ENCODE measurements around the gene CDC42BPG.

Gene CDC42BPG

DNA sequence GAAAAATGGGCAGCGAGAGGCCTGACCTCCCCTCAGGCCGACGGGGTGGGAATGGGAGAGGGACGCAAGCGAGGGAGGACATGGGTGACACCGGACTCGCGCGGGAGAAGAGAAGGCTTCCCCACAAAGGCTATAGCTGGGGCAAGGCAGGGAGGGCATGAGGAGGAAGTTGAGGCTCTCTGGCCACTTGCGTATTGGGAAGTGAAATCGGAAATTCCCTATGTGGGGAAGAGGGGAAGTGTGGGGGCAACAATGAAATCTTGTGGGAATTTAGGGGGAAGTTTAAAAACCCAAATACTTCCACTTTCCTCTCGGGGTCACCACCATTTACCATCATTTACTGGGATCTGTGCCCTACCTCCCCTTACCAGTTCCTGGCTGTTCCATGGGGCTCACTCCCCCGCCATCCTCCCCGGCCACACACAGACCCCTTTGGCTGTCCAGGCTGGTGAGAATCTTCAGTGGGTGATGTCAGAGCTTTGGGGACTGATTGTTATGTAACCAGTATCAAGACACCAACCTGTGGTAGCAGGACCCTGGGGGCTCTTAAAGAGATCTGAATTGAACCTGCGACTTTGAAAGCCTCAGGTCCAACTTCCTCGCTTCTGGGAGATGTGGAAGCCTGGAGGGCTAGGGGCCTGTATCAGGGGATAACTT, 34.9 kb upstream of the CDC42BPG start:
- in situ Hi-C loops (cut with HindIII; ENCODE audit: low sequenced_read_pairs): no loop called here

DNA sequence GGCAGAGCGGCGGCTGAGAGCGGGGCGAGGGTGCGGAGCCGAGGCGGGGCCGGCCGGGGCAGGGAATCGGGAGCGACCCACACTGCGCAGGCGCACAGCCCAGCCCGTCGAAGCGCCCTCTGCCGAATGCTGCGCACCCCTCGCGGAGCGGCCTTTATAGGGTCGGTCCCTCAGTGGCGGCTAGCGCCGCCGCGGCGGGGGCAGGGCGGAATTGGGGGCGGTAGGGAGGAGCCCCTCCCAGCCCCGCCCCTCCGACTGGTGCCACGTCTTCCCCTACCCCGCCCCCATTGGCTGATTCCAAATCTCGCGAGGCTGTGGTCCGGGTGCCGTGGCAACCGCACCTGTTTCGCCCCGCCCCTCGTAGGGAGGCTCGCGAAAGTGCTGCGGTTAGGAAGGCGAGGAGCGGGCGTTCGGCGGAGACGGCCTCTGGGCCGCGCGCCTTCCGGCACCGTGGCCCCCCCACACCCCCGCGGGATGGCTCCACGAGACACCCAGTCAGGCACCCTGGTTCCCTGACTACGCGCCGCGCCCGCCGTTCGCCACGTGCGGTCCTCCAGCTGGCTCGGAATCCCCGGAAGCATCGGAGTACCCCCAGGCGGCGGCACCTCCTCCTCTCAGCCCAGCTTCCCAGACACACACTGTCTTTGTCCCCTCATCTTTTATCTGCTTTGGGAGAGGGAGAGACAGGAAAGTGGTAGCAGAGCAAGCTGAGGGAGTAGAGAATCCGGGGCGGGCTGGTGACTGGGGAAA, 34.2 kb upstream of the CDC42BPG start, which contains the start of gene EHD1:
EHD1 (minus strand) TSS at position 128 of the 750 bp plus-strand sequence. CDS start 157 bp downstream, outside the sequence.
- in situ Hi-C loops (cut with HindIII; ENCODE audit: low sequenced_read_pairs): no loop called here

- in situ Hi-C loops (cut with HindIII; ENCODE audit: low sequenced_read_pairs): no loop called here
Measured at GRCh38 chr11:64878223-64878493, 33.7 kb upstream of the CDC42BPG start.

DNA sequence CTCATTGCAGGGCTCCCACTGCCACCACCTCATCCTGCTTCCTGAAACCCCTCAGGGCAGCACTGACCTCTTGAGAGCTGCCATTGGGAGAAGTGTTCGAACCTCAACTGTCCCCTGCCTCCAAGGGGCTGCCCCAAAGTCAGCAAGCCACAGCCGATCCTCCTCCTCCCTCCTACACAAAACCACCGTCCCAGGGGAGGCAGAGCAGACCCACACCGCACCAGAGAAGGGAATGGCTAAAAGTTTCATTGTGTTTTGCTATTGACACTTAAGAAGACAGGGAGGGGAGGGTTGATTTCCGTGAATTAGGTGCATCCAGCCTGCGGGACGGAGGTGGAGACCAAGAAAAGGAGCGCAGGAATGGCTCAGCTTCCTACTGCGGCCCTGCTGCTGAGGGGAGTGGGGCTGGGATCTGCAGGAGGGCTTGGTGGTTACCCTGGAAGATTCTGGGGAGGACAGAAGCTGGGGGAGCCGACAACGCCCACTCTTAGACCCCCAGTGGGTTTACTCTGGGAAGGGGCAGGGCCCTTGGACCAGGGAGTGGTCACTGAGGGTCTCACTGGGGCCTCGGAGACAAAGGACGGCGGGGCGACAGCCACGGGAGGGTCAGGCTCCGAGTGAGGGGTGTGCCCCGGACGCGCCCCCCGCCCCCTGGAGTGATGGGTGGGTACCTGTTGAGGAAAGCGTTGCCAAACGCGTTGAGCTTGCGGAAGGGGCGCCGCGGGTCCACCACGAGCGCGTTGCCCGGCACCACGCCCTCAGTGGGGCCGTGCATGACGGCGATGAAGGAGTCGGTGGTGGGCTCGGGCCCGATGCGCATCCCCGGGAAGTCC, 33.2 kb upstream of the CDC42BPG start:
- in situ Hi-C loops (cut with HindIII; ENCODE audit: low sequenced_read_pairs): no loop called here

GRCh38 chr11:64876835-64877341, 32.4 kb upstream of the CDC42BPG start:
- in situ Hi-C loops (cut with HindIII; ENCODE audit: low sequenced_read_pairs): no loop called here

DNA sequence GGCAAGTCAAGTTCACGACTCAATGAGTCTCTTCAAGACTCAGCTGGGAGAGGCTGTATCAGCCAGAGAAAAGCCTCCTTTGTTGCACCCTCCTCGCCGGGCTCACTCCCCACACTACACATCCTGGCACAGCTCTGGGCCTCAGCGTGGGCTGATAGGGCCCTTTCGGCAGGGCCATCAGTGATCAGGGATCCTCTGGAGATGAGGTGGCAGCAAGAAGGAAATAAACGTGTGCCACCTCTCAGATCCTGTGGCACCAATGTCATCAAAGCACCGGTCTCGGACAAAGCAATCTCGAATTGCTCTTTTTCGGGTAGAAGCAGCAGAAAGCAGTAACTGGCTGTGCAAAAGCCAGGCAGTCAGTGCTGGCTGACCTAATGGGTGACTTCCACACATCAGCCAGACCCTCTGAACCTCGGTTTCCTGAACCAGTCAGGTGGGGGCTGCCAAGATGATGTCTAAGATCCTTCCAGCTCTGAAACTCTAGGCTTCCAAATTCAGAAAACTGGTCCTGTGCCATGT, 31.8 kb upstream of the CDC42BPG start:
- in situ Hi-C loops (cut with HindIII; ENCODE audit: low sequenced_read_pairs): no loop called here

DNA sequence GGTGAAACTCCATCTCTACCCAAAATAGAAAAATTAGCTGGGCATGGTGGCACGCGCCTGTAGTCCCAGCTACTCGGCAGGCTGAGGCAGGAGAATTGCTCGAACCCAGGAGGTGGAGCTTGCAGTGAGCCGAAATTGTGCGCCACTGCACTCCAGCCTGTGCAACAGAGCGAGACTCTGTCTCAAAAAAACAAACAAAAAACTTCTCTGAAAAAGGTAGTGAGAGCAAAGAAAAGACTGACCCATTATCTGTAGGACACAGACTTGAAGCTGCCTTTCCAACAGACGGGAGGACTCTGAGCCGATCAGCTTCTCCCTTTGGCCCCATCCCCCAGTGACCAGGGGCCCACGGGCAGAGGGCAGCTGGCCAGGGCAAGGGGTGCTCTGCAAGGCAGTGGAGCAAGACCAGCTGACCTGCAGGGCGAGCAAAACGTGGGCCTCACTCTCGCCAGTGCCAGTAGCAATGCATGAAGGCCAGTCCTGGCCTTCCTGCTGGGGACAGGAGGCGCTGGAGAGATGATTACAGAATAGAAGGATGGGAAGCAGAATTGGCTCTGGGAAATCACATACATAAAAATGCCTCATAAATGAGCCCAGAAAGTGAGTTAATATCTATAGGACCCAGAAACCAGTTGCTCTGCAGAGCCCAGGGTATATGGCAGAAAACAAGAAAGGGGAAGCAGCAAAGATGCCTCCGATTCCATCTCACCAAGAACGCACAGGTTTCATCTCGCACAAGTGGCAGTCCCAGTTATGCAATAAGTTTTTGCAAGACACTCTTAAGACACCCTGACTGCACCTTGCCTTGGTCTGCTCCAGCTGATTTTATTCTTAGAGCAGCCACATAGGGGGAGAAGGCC, 31.1 kb upstream of the CDC42BPG start:
- in situ Hi-C loops (cut with HindIII; ENCODE audit: low sequenced_read_pairs): no loop called here

- in situ Hi-C loops (cut with HindIII; ENCODE audit: low sequenced_read_pairs): no loop called here
Measured at GRCh38 chr11:64874308-64875240, 30.1 kb upstream of the CDC42BPG start.

DNA sequence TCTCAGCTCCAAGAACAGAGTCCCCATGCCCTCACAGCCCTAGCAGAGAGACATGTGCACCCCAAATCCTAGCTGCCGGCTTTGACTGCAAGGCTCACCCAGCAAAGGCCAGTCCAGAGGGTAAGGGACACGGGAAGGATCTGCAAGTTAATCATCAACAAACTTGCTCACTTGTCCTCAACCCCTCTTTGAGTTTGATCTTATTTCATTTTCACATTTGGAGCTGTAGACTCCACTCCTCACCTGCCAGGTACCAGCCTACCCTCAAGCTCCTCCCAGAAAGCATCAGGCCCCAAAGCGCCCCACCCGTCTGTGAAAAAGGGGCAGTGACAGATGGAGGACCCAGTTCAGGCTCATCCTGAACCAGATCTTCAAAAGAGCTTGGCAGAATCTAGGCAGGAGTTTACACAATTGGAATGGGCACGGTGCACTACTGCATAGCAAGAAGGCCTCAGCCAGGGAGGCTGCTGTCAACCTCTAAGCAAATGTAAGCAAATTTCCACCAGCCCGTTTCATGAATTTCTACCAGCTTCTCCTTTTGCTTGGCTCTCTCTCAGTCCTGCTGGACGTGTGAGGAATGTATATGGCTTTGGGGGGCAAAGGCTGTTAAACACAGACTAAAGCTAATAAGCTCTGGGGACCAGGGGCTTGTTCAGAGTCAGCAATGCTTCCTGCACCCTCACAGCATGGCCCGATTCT, 28.5 kb upstream of the CDC42BPG start:
- in situ Hi-C loops (cut with HindIII; ENCODE audit: low sequenced_read_pairs): no loop called here

- in situ Hi-C loops (cut with HindIII; ENCODE audit: low sequenced_read_pairs): no loop called here
Measured at GRCh38 chr11:64871492-64871891, 27.0 kb upstream of the CDC42BPG start.

DNA sequence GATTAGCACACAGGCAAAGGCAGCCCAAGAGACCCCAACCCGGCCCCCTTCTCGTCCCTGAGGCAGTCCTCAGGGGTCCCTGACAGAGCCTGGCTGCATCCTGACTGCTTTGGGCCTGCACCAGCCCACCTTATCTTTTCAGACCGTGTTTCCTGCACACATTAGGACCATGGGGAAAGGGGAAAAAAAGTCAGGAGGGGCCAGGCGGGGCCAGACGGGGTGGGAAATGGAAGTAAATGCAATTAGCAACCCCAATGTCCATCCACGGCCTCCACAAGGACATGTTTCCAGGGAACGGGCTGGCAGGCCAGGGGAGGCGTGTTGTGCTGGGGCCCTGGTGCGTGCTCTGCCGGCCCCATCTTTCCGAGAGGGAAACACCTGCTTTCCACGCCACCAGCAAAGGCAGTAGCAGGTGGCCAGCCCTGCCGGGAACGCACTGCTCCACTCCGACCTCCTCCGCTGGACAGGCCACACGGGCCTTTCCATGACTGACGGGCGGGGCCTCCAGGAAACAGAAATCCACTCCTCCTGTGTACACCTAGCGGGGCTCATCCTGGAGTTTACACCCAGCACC, 26.5 kb upstream of the CDC42BPG start:
- in situ Hi-C loops (cut with HindIII; ENCODE audit: low sequenced_read_pairs): no loop called here

GRCh38 chr11:64870176-64870892, 25.9 kb upstream of the CDC42BPG start:
- in situ Hi-C loops (cut with HindIII; ENCODE audit: low sequenced_read_pairs): no loop called here

- in situ Hi-C loops (cut with HindIII; ENCODE audit: low sequenced_read_pairs): no loop called here
Measured at GRCh38 chr11:64869571-64870175, 25.2 kb upstream of the CDC42BPG start.

DNA sequence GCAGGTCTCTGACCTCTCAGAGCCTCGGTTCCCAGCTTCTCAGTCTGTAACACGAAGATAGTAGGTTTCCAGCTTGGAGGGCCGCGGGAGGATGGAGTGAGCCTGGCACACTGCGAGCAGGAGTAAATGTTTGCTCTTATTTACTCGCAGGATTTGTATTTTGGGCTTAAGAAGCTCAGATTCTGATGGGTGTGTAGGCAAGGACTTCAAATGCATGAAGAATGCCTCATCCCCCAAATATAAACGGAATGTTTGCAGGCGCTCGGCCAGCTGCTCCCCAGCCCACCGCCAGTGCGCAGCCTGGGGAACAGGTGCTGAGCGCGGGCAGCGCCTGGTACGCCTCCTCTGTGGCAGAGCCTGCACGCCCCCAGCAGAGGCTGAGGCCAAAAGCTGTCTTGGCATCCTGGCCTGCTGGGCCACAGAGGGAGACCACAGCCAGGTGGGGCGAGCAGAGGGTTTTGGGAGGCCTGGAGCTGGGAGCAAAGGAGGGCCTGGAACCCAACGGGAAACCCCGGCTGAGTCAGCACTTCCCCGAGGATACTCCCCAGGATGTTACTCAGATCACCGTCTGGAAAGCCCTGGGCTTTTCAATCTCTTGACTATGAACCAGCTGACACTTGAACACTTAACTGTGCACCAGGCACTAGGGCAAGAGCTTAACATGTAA, 24.6 kb upstream of the CDC42BPG start:
- in situ Hi-C loops (cut with HindIII; ENCODE audit: low sequenced_read_pairs): no loop called here

- in situ Hi-C loops (cut with HindIII; ENCODE audit: low sequenced_read_pairs): no loop called here
Measured at GRCh38 chr11:64867748-64868462, 23.5 kb upstream of the CDC42BPG start.

- in situ Hi-C loops (cut with HindIII; ENCODE audit: low sequenced_read_pairs): no loop called here
Measured at GRCh38 chr11:64866173-64866491, 21.7 kb upstream of the CDC42BPG start.

Data from DLD1 (cell line).